ENCODE results near the gene CCS.
"Not testable (repeated sequence)": the region's sequence is repeated elsewhere in the genome, so short reads cannot be mapped to it uniquely, and the experiment has no call there.

Gene CCS

GRCh38 chr11:66592457-66593302, at the start of gene CCS, which contains the start of gene CCDC87:
TSS of gene CCS (plus strand) at chr11:66593185. CDS start at chr11:66593262, 77 bp downstream.
TSS of gene CCDC87 (minus strand) at chr11:66593063. CDS start at chr11:66593015, 48 bp downstream.
- DNase-seq: peak; percentile 98 to 99 (median 99)

- peak; percentile 24 to 54 (median 42) for DNase-seq
Measured at GRCh38 chr11:66543263-66544107, 49.5 kb upstream of the CCS start.

GRCh38 chr11:66544952-66545351, 48.0 kb upstream of the CCS start:
- not testable (repeated sequence) for DNase-seq

GRCh38 chr11:66545701-66546367, 47.2 kb upstream of the CCS start, which contains the start of gene ZDHHC24:
TSS of gene ZDHHC24 (minus strand) at chr11:66546048. CDS start at chr11:66546003, 45 bp downstream.
- peak; percentile 99 for DNase-seq

- no peak for DNase-seq
Measured at GRCh38 chr11:66546368-66546965, 46.5 kb upstream of the CCS start, which contains the start of gene ACTN3. TSS of gene ACTN3 (plus strand) at chr11:66546903. CDS start at chr11:66546938, 35 bp downstream.

- no peak for DNase-seq
Measured at GRCh38 chr11:66546966-66547661, 45.9 kb upstream of the CCS start.

- no peak for DNase-seq
Measured at GRCh38 chr11:66547662-66548009, 45.3 kb upstream of the CCS start.

GRCh38 chr11:66548041-66548440, 44.9 kb upstream of the CCS start:
- DNase-seq: no peak

GRCh38 chr11:66548774-66549630, 44.0 kb upstream of the CCS start:
- DNase-seq: no peak

- DNase-seq: no peak
Measured at GRCh38 chr11:66549696-66550095, 43.3 kb upstream of the CCS start.

GRCh38 chr11:66550887-66551286, 42.1 kb upstream of the CCS start:
- no peak for DNase-seq

- no peak for DNase-seq
Measured at GRCh38 chr11:66554602-66555001, 38.4 kb upstream of the CCS start.

- DNase-seq: no peak
Measured at GRCh38 chr11:66555416-66555815, 37.6 kb upstream of the CCS start.

- no peak for DNase-seq
Measured at GRCh38 chr11:66556086-66556485, 36.9 kb upstream of the CCS start.

- DNase-seq: no peak
Measured at GRCh38 chr11:66557733-66558326, 35.2 kb upstream of the CCS start.

- peak in 1 of 3 donors; percentile 26 for DNase-seq
Measured at GRCh38 chr11:66559142-66559865, 33.7 kb upstream of the CCS start.

- no peak for DNase-seq
Measured at GRCh38 chr11:66559866-66560676, 32.9 kb upstream of the CCS start.

- DNase-seq: no peak
Measured at GRCh38 chr11:66561178-66561974, 31.6 kb upstream of the CCS start.

Measured in suppressor macrophage treated with lipopolysaccharide for 1 hour (primary cell).